CD4-positive, alpha-beta T cell treated with Interleukin-12 subunit alpha and Interleukin-12 subunit beta, for 1 hour (primary cell): ENCODE measurements around the gene ECT2L.

Experiments used
- DNase-seq: peaks from one replicate; pipeline ENCODE4 v3.0.0-alpha.2; 2020

The ECT2L gene

DNA sequence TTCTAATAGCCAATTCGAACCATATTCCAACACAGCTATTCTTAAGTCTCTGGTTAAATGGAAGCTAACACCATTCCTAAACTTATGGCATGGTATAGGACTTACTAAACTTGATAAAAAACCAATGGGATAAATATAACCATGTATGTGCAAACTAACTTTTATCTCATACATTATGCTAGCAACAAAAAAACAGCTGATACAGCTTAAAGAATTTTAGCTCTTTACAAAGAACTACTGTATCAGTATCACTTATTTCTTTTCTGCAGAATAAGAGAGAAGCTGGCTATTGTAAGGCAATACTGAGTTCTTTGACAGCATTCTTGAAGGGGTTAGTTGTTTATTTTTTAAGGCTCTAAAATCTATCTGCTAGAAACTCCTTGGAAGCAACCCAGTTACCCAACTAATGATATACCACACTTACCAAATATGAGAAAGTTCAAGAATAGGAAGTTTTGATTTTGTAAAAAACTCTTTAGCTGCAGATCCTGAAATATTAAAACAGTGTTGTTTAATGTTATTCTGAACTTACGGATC, 147.3 kb downstream of the ECT2L start:
- no peak for DNase-seq

DNA sequence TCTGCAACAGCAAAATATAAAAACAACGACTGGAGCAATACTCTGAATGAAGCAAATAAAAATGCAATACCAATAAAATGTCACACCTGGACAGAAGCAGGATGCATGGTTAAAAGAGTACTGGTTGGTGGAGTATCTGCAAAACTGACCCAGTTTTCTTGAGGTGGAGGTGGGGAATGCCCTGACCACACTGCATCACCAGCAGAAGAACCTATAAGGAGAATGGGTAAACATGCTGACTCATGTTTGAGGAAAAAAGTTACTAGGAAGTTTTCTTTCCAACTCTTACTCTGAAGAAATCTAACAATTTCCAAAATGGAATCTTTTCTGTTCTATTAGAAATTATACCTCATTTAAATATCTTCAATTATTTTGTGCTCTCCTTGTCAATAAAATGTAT, 148.5 kb downstream of the ECT2L start:
- peak; percentile 38 for DNase-seq

DNA sequence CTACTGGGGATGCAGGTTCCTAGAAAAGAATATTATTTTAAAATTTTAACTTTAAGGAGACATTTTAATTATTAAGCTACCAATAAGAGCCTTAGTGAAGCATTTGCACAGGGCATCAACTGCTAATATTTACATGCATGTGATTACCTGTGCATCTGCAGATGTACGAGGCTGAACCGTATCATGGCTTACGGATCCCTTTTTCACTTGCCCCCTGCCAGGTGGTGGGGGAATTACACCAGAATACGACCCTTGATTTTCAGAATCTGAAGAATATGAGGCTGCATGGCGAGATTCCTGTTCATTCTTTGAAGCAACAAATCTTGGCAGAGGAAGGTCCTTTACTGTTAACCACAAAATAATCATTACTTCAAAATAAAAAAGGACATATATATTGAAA, 149.5 kb downstream of the ECT2L start:
- no peak for DNase-seq

DNA sequence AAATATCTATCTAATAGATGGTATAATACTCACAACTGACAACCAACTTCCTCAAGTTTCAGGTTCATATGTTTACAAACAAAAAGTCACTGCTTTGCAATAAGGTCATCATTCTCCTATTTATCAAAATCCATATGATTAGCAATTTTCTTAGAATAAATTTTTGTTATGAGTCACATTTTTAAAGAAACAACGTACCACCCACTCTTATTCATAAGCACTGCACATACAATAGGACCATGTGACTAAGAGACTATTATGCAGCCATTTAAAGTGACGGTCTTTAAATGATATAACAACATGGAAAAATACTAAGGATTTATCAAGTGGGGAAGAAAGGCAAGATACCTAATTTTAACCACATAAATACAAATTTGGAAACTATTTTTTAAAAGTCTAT, 152.1 kb downstream of the ECT2L start:
- no peak for DNase-seq

DNA sequence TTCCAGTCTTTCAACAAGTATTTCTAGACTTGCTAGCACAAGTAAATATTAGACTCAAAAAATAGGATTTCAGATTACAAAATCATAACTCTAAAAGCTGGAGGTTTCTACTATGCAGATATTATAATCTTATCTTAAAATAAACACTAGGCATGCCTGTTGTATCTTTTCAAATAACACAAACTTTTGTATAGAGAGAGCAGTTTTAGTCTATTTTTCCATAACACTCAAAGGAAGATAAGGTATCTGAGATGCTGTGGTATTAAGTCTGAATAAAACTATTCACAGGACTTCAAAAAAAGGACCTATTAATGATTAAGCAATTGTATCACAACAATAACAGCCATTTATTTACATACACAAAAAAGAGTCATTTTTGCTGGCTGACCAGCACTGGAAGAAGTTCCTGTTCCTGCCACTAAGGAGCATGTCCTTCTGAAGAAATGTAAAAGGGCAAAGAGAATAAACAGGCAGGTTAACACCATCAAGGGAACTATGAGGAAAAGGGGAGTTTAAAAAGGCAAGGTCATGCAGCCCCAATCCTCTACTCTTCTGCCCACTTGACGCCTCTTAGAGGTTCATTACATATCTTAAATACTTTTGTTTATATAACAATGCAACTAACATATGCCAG, 152.8 kb downstream of the ECT2L start:
- no peak for DNase-seq

DNA sequence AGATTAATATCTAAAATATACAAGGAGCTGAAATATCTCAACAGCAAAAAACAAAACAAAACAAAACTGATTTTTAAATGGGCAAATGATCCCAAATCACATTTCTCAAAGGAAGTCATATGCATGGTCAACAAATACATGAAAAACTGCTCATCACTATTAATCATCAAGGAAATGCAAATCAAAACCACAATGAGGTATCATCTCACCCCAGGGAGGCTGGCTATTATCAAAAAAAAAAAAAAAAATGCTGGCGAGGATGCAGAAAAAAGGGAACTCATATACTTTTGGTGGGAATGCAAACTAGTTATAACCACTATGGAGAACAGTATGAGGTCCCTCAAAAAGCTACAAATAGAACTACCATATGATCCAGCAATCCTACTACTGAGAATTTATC, 157.6 kb downstream of the ECT2L start:
- no peak for DNase-seq
